HG03139 (cell line): ENCODE measurements around the gene BTBD19.

ENCODE experiments used
- ATAC-seq: cut with Tn5 transposase; IDR thresholded peaks from one replicate; pipeline ENCODE4 v1.9.1; 2021; ENCODE audit not compliant: unreplicated experiment

Gene BTBD19

DNA sequence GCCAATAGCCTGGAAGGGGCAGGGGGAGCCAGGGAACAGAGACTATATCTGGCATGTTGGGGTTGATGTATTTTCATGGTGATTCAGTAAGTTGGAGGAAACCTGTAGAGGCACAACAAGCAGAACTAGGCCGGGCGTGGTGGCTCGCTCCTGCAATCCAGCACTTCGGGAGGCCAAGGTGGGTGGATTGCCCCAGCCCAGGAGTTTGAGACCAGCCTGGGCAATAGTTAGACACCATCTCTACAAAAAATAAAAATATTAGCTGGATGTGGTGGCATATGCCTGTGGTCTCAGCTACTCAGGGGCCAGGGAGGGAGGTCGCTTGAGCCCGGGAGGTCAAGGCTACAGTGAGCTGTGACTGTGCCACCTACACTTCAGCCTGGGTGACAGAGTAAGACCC lies 44.9 kb downstream of the BTBD19 start:
- no peak for ATAC-seq

DNA sequence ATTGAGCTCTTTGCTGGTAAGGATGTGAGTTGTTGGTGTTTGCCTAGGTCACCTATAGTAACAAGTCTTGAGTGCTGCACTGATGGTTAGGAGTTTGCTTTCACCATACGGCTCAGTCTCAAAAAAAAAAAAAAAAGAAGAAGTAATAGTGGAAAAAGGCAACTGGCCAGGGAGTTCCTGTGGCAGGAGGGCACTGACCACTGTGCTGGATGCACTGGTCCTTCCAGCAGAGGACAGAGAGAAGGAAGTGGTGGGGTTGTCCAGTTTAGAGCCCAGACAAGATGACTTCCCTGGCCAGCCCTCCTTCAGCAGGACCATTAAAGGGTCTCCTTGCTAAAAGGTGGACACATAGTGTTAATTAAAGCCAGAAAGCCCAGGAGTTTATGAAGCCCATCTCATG lies 46.6 kb downstream of the BTBD19 start:
- ATAC-seq, result no peak

DNA sequence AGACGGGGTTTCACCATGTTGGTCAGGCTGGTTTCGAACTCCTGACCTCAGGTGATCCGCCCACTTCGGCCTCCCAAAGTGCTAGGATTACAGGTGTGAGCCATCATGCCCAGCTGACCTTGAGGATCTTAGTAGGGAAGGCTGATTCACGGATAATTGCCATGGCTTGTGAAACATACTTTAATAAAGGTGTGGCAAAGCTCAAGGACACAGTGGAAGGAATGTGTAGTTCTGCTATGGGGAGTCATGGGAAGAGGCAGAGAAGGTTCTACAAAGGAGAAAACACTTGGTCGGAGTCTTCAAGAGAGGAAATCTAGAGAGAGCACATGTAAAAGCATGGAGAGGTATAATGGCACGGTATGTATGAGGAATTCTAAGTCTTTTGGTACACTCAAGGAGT lies 47.4 kb downstream of the BTBD19 start:
- ATAC-seq, result no peak

DNA sequence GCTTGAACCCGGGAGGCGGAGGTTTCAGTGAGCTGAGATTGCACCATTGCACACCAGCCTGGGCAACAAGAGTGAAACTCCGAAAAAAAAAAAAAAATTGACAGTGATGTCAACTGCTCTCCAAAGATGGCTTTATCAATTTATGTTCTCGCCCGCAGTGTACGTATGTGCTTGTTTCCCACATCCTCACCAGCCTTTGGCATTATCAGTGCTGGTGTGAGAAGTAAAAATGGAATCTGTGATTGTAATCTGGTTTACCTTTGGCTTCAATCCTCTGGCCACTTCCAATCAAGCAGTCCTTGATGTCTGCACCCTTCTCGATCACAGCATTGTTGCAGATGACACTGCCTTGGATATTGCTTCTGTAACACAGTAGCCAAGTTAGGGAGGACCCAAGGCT lies 49.1 kb downstream of the BTBD19 start:
- ATAC-seq, result no peak

DNA sequence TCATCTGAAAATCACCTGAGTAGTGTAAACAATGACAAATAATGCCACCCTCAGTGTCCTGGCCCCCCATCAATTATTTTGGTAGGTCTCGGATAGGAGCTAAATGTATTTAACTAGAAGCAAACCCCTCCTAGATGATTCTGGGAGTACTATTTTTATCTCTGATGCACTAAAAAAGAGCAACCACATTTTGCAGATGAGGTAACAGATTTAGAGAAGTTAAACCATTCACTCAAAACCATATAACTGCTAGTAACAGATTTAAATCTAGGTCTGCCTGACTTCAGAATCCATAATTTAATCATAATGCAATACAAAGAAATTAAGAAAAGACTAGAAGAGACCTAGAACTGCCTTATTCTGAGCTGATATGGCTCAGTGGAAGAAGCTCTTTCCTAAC lies 52.0 kb downstream of the BTBD19 start:
- no peak for ATAC-seq

DNA sequence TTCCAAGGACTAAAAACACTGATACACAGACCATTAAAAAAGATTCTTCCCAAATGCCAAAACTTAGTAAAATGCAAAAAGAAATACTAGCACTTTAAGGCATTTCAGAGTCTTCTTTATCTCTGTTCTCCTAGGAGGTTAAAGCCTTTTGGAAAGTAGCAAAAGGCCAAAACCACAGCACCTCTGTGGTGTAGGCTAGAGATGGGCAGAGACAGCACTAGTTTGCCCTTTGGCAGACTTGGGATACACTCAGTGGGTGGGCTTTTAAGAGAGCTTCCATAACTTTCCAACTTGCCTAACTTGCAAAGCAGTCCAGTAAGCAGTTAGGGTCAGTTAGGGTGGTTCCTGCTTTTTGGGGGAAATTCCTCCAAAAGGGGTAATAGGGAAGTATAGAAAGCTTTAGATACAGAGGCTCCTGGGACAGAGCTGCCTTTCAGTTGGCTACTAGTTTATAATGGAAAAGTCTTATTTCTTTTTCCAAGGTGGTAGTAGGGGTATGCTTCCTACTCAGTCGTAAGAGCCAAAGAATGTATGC lies 52.6 kb downstream of the BTBD19 start:
- ATAC-seq, result no peak

DNA sequence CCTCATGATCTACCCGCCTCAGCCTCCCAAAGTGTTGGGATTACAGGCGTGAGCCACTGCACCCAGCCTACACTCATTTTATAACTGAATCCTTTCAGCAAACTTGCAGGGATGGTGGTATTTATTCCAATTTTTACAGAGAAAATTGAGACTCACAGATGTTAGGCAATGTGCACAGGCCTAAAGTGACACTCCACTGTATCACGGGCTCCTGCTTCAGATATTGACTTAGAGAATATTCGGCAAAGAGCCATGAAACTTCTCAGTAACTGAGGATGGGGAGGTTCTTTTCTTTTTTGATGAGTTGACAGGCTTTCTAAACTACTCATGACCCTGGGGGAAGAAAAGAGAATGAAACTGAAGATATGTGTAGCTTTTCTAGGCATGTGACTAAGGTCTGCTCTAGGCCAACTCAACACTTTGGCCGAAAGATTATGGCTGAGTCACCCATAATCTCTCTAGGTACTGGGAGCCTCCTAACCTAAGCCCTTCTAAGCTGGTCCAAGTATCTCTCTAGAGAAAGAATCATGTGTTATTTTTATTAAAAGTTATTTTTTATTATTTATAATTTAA lies 54.6 kb downstream of the BTBD19 start:
- no peak for ATAC-seq
